Measurements from ENCODE around the gene PLA2G4E. TPM values are rescaled to one million over a fixed set of nuclear protein-coding genes. Genes with fewer than 3 reads are reported as not detected.
A peak's percentile ranks its signal among the peaks of the same experiment; 100 is the strongest.

The PLA2G4E gene
- total RNA-seq, 1 donor from 2014 or later: 8.8 TPM

DNA sequence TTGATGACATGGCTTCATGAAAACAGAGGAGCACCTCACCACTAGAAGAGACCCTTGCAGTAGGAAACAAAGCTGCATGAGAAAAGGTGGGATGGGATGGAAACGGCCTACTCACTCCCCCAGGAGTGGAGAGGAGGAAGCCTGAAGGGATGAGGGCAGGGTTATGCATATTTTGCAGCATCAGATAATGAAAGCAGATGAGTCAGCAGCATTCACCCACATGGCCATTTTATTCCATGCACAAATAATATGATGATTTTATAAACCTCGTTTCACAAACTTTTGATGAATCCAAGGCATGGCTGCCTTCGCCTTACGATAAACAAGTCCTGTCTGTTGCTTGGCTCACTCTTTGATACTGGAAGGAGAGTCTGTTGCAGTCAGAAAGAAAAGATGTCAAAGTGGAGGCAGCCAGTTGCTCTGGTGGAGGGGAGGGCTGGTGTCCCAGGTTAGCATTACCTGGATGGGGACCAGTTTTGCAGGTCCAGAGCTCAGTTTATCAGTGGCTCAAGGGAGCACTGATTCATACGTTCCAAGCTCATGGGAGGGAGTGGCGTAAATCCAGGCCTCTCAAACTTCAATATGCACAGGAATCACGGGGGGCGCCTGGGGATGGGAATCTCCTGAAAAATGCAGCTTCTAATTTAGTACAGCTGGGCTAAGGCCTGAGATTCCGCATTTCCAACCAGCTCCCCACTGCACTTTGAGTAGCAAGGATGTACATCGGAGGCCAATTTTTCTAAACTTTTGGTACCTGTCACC is 39.3 kb downstream of the PLA2G4E start:
- TF ChIP-seq CTCF (IDR thresholded peaks at IDR 0.05): no peak
- no peak for TF ChIP-seq POLR2A (IDR thresholded peaks at IDR 0.05)
- TF ChIP-seq POLR2AphosphoS5 (IDR thresholded peaks at IDR 0.05; ENCODE audit: insufficient read depth in 1 of 2, low read depth in 1 of 2): no peak
- no peaks in the 10 kb centered on the region for H3K4me1 ChIP-seq
- no peaks in the 10 kb centered on the region for H3K9me3 ChIP-seq
- no peaks in the 10 kb centered on the region for H3K27me3 ChIP-seq
- H3K4me3 ChIP-seq: no peak overlapping the region
- no peak overlapping the region for H3K27ac ChIP-seq
- no peaks in the 10 kb centered on the region for H3K36me3 ChIP-seq
- DNase-seq (ENCODE audit: extremely low spot score in 2 of 2): peak in 1 of 2 donors; percentile 37
- intact Hi-C loops (cut with DNase I): no loop called here

GRCh38 chr15:41980654-41981323 is 40.1 kb downstream of the PLA2G4E start:
- no peaks in the 10 kb centered on the region for H3K9me3 ChIP-seq
- intact Hi-C loops (cut with DNase I): no loop called here
- no peak overlapping the region for H3K27ac ChIP-seq
- no peak for DNase-seq (ENCODE audit: extremely low spot score in 2 of 2)
- TF ChIP-seq POLR2AphosphoS5 (IDR thresholded peaks at IDR 0.05; ENCODE audit: insufficient read depth in 1 of 2, low read depth in 1 of 2): no peak
- no peak for TF ChIP-seq POLR2A (IDR thresholded peaks at IDR 0.05)
- no peak for TF ChIP-seq CTCF (IDR thresholded peaks at IDR 0.05)
- H3K4me3 ChIP-seq: no peak overlapping the region
- H3K27me3 ChIP-seq: no peaks in the 10 kb centered on the region
- no peaks in the 10 kb centered on the region for H3K4me1 ChIP-seq
- H3K36me3 ChIP-seq: no peaks in the 10 kb centered on the region

DNA sequence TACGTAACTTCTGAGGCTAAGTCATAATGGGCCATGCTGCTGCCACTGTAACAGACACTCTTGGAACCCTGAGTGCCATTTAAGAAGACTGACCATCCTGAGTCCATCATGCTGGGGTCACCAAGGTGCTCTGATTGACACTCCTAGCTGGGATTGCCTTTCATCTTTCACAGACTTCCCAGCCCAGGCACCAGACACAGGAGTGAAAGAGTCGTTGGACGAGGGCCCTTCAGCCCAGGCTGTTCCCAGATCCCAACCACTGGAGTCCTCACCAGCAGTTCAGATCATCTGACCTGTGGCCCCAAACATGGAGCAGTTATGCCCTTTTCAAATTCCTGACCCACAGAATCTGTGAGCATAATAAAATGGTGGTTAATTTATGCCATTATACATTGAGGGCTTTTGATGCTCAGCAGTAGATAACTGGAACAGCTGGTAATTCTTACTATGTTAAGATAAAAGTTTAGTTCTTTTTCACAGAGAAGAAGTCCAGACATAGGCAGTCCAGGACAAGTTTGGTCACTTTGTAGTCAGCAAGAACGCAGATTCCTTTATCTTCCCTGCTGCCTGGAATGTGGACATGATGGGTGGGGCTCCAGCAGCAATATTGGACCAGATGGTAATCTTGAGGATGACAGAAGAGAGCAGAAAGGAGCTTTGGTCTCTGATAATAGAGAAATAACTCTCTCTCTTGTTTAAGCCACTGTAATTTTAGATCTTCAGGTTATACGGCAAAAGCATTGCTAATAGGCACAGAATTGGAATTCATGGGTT is 41.2 kb downstream of the PLA2G4E start:
- no peak for DNase-seq (ENCODE audit: extremely low spot score in 2 of 2)
- Histone ChIP-seq H3K4me3 (no peak overlapping the region), H3K36me3 (no peaks in the 10 kb centered on the region), H3K27me3 (no peaks in the 10 kb centered on the region), H3K27ac (no peak overlapping the region), H3K9me3 (no peaks in the 10 kb centered on the region), H3K4me1 (no peaks in the 10 kb centered on the region)
- no peak for TF ChIP-seq POLR2AphosphoS5 (IDR thresholded peaks at IDR 0.05; ENCODE audit: insufficient read depth in 1 of 2, low read depth in 1 of 2)
- no peak for TF ChIP-seq POLR2A (IDR thresholded peaks at IDR 0.05)
- no peak for TF ChIP-seq CTCF (IDR thresholded peaks at IDR 0.05)
- intact Hi-C loops (cut with DNase I): no loop called here

- Histone ChIP-seq H3K4me3 (no peak overlapping the region), H3K4me1 (no peaks in the 10 kb centered on the region), H3K27ac (no peak overlapping the region), H3K9me3 (no peaks in the 10 kb centered on the region), H3K36me3 (no peaks in the 10 kb centered on the region), H3K27me3 (no peaks in the 10 kb centered on the region)
- peak in 1 of 2 donors; percentile 67 for DNase-seq (ENCODE audit: extremely low spot score in 2 of 2)
- TF ChIP-seq POLR2AphosphoS5 (IDR thresholded peaks at IDR 0.05; ENCODE audit: insufficient read depth in 1 of 2, low read depth in 1 of 2) (no peak), POLR2A (IDR thresholded peaks at IDR 0.05) (no peak), CTCF (IDR thresholded peaks at IDR 0.05) (no peak)
- intact Hi-C loops (cut with DNase I): no loop called here
These were observed 42.3 kb downstream of the PLA2G4E start for GRCh38 chr15:41978534-41978933.
